ENCODE results near the gene CDK6.

Gene CDK6

GRCh38 chr7:92736870-92737269 lies 99.5 kb downstream of the CDK6 start:
- no peak for DNase-seq (ENCODE audit: low read depth)

GRCh38 chr7:92735707-92736106 lies 100.7 kb downstream of the CDK6 start:
- DNase-seq (ENCODE audit: low read depth): no peak

- no peak for DNase-seq (ENCODE audit: low read depth)
Measured at GRCh38 chr7:92732316-92733036, 103.9 kb downstream of the CDK6 start.

GRCh38 chr7:92731335-92732063 lies 104.9 kb downstream of the CDK6 start:
- no peak for DNase-seq (ENCODE audit: low read depth)

GRCh38 chr7:92730808-92731207 lies 105.6 kb downstream of the CDK6 start:
- DNase-seq (ENCODE audit: low read depth): no peak

GRCh38 chr7:92729751-92730150 lies 106.6 kb downstream of the CDK6 start:
- DNase-seq (ENCODE audit: low read depth): no peak

GRCh38 chr7:92729172-92729571 lies 107.2 kb downstream of the CDK6 start:
- no peak for DNase-seq (ENCODE audit: low read depth)

- DNase-seq (ENCODE audit: low read depth): no peak
Measured at GRCh38 chr7:92727755-92728154, 108.6 kb downstream of the CDK6 start.

- DNase-seq (ENCODE audit: low read depth): no peak
Measured at GRCh38 chr7:92725161-92725925, 111.0 kb downstream of the CDK6 start.

GRCh38 chr7:92723943-92724342 lies 112.4 kb downstream of the CDK6 start:
- DNase-seq (ENCODE audit: low read depth): no peak

- DNase-seq (ENCODE audit: low read depth): no peak
Measured at GRCh38 chr7:92723205-92723604, 113.2 kb downstream of the CDK6 start.

GRCh38 chr7:92722541-92722940 lies 113.8 kb downstream of the CDK6 start:
- DNase-seq (ENCODE audit: low read depth): no peak

GRCh38 chr7:92720604-92721350 lies 115.6 kb downstream of the CDK6 start:
- DNase-seq (ENCODE audit: low read depth): no peak

GRCh38 chr7:92717993-92718716 lies 118.2 kb downstream of the CDK6 start:
- peak; percentile 35 for DNase-seq (ENCODE audit: low read depth)

- DNase-seq (ENCODE audit: low read depth): no peak
Measured at GRCh38 chr7:92717623-92717992, 118.8 kb downstream of the CDK6 start.

GRCh38 chr7:92716825-92717580 lies 119.4 kb downstream of the CDK6 start:
- DNase-seq (ENCODE audit: low read depth): no peak

GRCh38 chr7:92715963-92716362 lies 120.4 kb downstream of the CDK6 start:
- DNase-seq (ENCODE audit: low read depth): no peak

GRCh38 chr7:92714767-92715166 lies 121.6 kb downstream of the CDK6 start:
- no peak for DNase-seq (ENCODE audit: low read depth)

GRCh38 chr7:92714280-92714679 lies 122.1 kb downstream of the CDK6 start:
- no peak for DNase-seq (ENCODE audit: low read depth)

- DNase-seq (ENCODE audit: low read depth): no peak
Measured at GRCh38 chr7:92709912-92710311, 126.5 kb downstream of the CDK6 start.

GRCh38 chr7:92709150-92709549 lies 127.2 kb downstream of the CDK6 start:
- DNase-seq (ENCODE audit: low read depth): no peak

All from stimulated activated CD4-positive, alpha-beta T cell treated with anti-CD3 and anti-CD28 coated beads, Interleukin-2, amount 100 ng/mL, for 4 hours (primary cell).